Measurements from ENCODE around the gene BLMH.

The BLMH gene

GRCh38 chr17:30302241-30302640 is 10.5 kb upstream of the BLMH start:
- no peaks in the 10 kb centered on the region for H3K79me2 ChIP-seq (ENCODE audit: low read length)
- no peaks in the 10 kb centered on the region for H3K36me3 ChIP-seq (replicated peaks; ENCODE audit: insufficient read depth, low read length)
- H3K9me2 ChIP-seq (replicated peaks; ENCODE audit: insufficient read depth, low read length), result no peaks in the 10 kb centered on the region
- no peaks in the 10 kb centered on the region for H3K9me3 ChIP-seq (replicated peaks; ENCODE audit: insufficient read depth, low read length)
- TF ChIP-seq EZH2phosphoT487 (IDR thresholded peaks at IDR 0.05; ENCODE audit: low read length) (no peak), EZH2 (optimal IDR thresholded peaks at IDR 0.05; ENCODE audit: low read depth, low read length) (no peak)
- TF ChIP-seq, protein P1, sequence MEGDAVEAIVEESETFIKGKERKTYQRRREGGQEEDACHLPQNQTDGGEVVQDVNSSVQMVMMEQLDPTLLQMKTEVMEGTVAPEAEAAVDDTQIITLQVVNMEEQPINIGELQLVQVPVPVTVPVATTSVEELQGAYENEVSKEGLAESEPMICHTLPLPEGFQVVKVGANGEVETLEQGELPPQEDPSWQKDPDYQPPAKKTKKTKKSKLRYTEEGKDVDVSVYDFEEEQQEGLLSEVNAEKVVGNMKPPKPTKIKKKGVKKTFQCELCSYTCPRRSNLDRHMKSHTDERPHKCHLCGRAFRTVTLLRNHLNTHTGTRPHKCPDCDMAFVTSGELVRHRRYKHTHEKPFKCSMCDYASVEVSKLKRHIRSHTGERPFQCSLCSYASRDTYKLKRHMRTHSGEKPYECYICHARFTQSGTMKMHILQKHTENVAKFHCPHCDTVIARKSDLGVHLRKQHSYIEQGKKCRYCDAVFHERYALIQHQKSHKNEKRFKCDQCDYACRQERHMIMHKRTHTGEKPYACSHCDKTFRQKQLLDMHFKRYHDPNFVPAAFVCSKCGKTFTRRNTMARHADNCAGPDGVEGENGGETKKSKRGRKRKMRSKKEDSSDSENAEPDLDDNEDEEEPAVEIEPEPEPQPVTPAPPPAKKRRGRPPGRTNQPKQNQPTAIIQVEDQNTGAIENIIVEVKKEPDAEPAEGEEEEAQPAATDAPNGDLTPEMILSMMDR (IDR thresholded peaks at IDR 0.05; ENCODE audit: low read length), result no peak
- no peaks in the 10 kb centered on the region for H3K27me3 ChIP-seq (replicated peaks; ENCODE audit: insufficient read depth, low read length)
- H3K4me1 ChIP-seq (ENCODE audit: low read length), result peaks cover 11% of the 10 kb centered on the region
- no peak for DNase-seq
- no peak overlapping the region for H3K27ac ChIP-seq (ENCODE audit: low read length)
- no peaks in the 10 kb centered on the region for H4K20me1 ChIP-seq (ENCODE audit: insufficient read depth, low read length)
- no peak overlapping the region for H3K4me2 ChIP-seq (ENCODE audit: low read depth, low read length)
- H3F3A ChIP-seq (ENCODE audit: insufficient read depth, low read length), result no peaks in the 10 kb centered on the region
- no peak overlapping the region for H2AFZ ChIP-seq (ENCODE audit: low read length)
- no peak overlapping the region for H3K4me3 ChIP-seq (ENCODE audit: low read length)
- H3K9ac ChIP-seq (ENCODE audit: low read length), result no peak overlapping the region

GRCh38 chr17:30300818-30301217 is 9.1 kb upstream of the BLMH start:
- no peak overlapping the region for H3K4me3 ChIP-seq (ENCODE audit: low read length)
- no peak overlapping the region for H2AFZ ChIP-seq (ENCODE audit: low read length)
- peaks cover 11% of the 10 kb centered on the region for H3K4me1 ChIP-seq (ENCODE audit: low read length)
- no peaks in the 10 kb centered on the region for H3K79me2 ChIP-seq (ENCODE audit: low read length)
- H3K9ac ChIP-seq (ENCODE audit: low read length), result no peak overlapping the region
- no peak overlapping the region for H3K4me2 ChIP-seq (ENCODE audit: low read depth, low read length)
- no peaks in the 10 kb centered on the region for H3K9me2 ChIP-seq (replicated peaks; ENCODE audit: insufficient read depth, low read length)
- no peaks in the 10 kb centered on the region for H4K20me1 ChIP-seq (ENCODE audit: insufficient read depth, low read length)
- no peak overlapping the region for H3K27ac ChIP-seq (ENCODE audit: low read length)
- no peak for DNase-seq
- no peaks in the 10 kb centered on the region for H3K27me3 ChIP-seq (replicated peaks; ENCODE audit: insufficient read depth, low read length)
- H3K36me3 ChIP-seq (replicated peaks; ENCODE audit: insufficient read depth, low read length), result no peaks in the 10 kb centered on the region
- TF ChIP-seq EZH2 (optimal IDR thresholded peaks at IDR 0.05; ENCODE audit: low read depth, low read length) (no peak), EZH2phosphoT487 (IDR thresholded peaks at IDR 0.05; ENCODE audit: low read length) (no peak)
- TF ChIP-seq, protein P1 (IDR thresholded peaks at IDR 0.05; ENCODE audit: low read length), result no peak
- H3F3A ChIP-seq (ENCODE audit: insufficient read depth, low read length), result no peaks in the 10 kb centered on the region
- H3K9me3 ChIP-seq (replicated peaks; ENCODE audit: insufficient read depth, low read length), result no peaks in the 10 kb centered on the region

- H3F3A ChIP-seq (ENCODE audit: insufficient read depth, low read length), result no peaks in the 10 kb centered on the region
- no peaks in the 10 kb centered on the region for H3K9me2 ChIP-seq (replicated peaks; ENCODE audit: insufficient read depth, low read length)
- no peaks in the 10 kb centered on the region for H4K20me1 ChIP-seq (ENCODE audit: insufficient read depth, low read length)
- no peak overlapping the region for H3K4me2 ChIP-seq (ENCODE audit: low read depth, low read length)
- no peak overlapping the region for H3K4me3 ChIP-seq (ENCODE audit: low read length)
- no peaks in the 10 kb centered on the region for H3K27me3 ChIP-seq (replicated peaks; ENCODE audit: insufficient read depth, low read length)
- no peak overlapping the region for H3K9ac ChIP-seq (ENCODE audit: low read length)
- no peaks in the 10 kb centered on the region for H3K9me3 ChIP-seq (replicated peaks; ENCODE audit: insufficient read depth, low read length)
- H3K79me2 ChIP-seq (ENCODE audit: low read length), result no peaks in the 10 kb centered on the region
- peaks cover 11% of the 10 kb centered on the region for H3K4me1 ChIP-seq (ENCODE audit: low read length)
- no peak for TF ChIP-seq EZH2 (optimal IDR thresholded peaks at IDR 0.05; ENCODE audit: low read depth, low read length)
- TF ChIP-seq, protein P1 (IDR thresholded peaks at IDR 0.05; ENCODE audit: low read length), result peak; percentile 26
- no peaks in the 10 kb centered on the region for H3K36me3 ChIP-seq (replicated peaks; ENCODE audit: insufficient read depth, low read length)
- no peak overlapping the region for H2AFZ ChIP-seq (ENCODE audit: low read length)
- H3K27ac ChIP-seq (ENCODE audit: low read length), result no peak overlapping the region
- DNase-seq, result no peak
Observed at GRCh38 chr17:30299000-30299399, 7.3 kb upstream of the BLMH start.
